Measurements from ENCODE around the gene ZNF276. TPM values are rescaled to one million over a fixed set of nuclear protein-coding genes. Genes with fewer than 3 reads are reported as not detected.

ZNF276 gene
- total RNA-seq, 1 experiment from 2014 or later = 30.1 TPM

DNA sequence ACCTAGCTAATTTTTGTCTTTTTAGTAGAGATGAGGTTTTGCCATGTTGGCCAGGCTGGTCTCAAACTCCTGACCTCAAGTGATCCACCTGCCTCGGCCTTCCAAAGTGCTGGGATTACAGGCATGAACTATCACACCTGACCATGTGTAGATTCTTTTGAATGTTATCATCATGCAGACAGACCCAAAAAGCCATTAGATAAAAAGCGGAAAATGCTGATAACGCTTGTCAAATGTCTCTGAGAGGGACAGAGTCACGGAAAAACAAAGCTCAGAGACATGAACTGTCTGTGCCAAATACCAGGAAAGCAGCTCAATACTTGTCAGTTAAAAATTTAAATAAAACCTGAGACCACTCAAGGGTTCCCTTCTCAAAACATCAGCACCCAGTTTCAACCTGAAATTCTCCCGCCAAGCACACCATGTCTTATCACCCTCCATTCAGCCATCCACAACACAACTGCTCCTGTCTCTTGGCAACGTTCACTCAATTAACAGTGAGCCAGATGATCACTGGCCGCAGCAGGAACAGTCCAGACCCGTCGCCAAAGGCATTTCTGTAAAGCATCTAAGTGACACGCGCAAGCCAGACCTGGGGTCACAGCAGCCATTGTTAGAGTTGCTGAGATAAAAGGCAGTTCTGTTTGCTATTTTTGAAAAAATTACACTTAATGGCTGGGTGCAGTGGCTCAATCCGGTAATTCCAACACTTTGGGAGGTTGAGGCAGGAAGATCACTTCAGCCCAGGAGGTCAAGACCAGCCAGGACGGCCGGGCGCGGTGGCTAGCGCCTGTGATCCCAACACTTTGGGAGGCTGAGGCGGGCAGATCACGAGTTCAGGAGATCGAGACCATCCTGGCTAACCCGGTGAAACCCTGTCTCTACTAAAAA lies 65.4 kb downstream of the ZNF276 start:
- ChIA-PET POLR2A (ENCODE audit: unreplicated experiment) (interaction anchor here (0.7 kb wide), 1 partner anchor 86 kb away, joined by 24 read pairs; the partner anchor contains the start of gene TCF25), CTCF (no interaction called here)
- intact Hi-C loops (cut with micrococcal nuclease) = no loop called here

DNA sequence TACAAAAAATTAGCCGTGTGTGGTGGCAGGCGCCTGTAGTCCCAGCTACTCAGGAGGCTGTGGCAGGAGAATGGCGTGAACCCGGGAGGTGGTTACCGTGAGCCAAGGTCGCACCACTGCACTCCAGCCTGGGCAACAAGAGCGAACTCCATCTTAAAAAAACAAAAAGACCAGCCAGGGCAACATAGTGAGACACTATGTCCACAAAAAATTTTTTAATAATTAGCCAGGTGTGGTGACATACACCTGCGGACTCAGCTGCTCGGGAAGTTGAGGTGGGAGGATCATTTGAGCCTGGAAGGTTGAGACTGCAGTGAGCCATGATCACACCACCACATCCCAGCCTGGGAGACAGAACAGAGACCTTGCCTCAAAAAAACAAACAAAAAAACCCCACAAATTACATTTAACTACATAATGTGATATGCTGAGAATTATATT lies 66.0 kb downstream of the ZNF276 start:
- intact Hi-C loops (cut with micrococcal nuclease) = no loop called here
- Histone ChIP-seq H3K27me3 (ENCODE audit: low read length) (no peaks in the 10 kb centered on the region), H3K36me3 (ENCODE audit: low read depth, low read length) (peaks cover 8% of the 10 kb centered on the region), H3K27ac (ENCODE audit: low read length) (no peak overlapping the region), H3K9me3 (ENCODE audit: low read length) (no peaks in the 10 kb centered on the region), H3K9ac (ENCODE audit: low read length) (no peak overlapping the region), H3K4me3 (ENCODE audit: low read length) (no peak overlapping the region), H3K4me2 (ENCODE audit: low read length) (no peak overlapping the region), H3K9me2 (replicated peaks; ENCODE audit: low read length) (no peaks in the 10 kb centered on the region), H3K4me1 (ENCODE audit: insufficient read depth, low read length) (no peaks in the 10 kb centered on the region), H3K79me2 (ENCODE audit: low read length) (no peaks in the 10 kb centered on the region), H3F3A (ENCODE audit: low read length, unreplicated experiment) (no peaks in the 10 kb centered on the region), H4K20me1 (ENCODE audit: low read length) (no peaks in the 10 kb centered on the region), H2AFZ (ENCODE audit: low read length) (no peak overlapping the region)
- ChIA-PET POLR2A (ENCODE audit: unreplicated experiment) (no interaction called here), CTCF (no interaction called here)
- TF ChIP-seq EZH2 (IDR thresholded peaks at IDR 0.05; ENCODE audit: low read length, unreplicated experiment) (no peak), EZH2phosphoT487 (IDR thresholded peaks at IDR 0.05; ENCODE audit: borderline replicate concordance, low read length) (no peak)
- TF ChIP-seq, protein P1, sequence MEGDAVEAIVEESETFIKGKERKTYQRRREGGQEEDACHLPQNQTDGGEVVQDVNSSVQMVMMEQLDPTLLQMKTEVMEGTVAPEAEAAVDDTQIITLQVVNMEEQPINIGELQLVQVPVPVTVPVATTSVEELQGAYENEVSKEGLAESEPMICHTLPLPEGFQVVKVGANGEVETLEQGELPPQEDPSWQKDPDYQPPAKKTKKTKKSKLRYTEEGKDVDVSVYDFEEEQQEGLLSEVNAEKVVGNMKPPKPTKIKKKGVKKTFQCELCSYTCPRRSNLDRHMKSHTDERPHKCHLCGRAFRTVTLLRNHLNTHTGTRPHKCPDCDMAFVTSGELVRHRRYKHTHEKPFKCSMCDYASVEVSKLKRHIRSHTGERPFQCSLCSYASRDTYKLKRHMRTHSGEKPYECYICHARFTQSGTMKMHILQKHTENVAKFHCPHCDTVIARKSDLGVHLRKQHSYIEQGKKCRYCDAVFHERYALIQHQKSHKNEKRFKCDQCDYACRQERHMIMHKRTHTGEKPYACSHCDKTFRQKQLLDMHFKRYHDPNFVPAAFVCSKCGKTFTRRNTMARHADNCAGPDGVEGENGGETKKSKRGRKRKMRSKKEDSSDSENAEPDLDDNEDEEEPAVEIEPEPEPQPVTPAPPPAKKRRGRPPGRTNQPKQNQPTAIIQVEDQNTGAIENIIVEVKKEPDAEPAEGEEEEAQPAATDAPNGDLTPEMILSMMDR (conservative IDR thresholded peaks at IDR 0.05; ENCODE audit: low read depth, low read length) = no peak
- no peak for ATAC-seq
- no peak for DNase-seq
- BruUV-seq (replicated peaks) = no TSS peak

More for the DNA sequence above, 65.4 kb downstream of the ZNF276 start:
- no peak overlapping the region for H3K4me2 ChIP-seq (ENCODE audit: low read length)
- ATAC-seq (no peak), DNase-seq (no peak)
- H3K4me1 ChIP-seq (ENCODE audit: insufficient read depth, low read length) = no peaks in the 10 kb centered on the region
- H3K4me3 ChIP-seq (ENCODE audit: low read length) = no peak overlapping the region
- no peaks in the 10 kb centered on the region for H4K20me1 ChIP-seq (ENCODE audit: low read length)
- H2AFZ ChIP-seq (ENCODE audit: low read length) = no peak overlapping the region
- H3F3A ChIP-seq (ENCODE audit: low read length, unreplicated experiment) = no peaks in the 10 kb centered on the region
- peaks cover 9% of the 10 kb centered on the region for H3K36me3 ChIP-seq (ENCODE audit: low read depth, low read length)
- no peaks in the 10 kb centered on the region for H3K27me3 ChIP-seq (ENCODE audit: low read length)
- no peaks in the 10 kb centered on the region for H3K9me2 ChIP-seq (replicated peaks; ENCODE audit: low read length)
- H3K79me2 ChIP-seq (ENCODE audit: low read length) = no peaks in the 10 kb centered on the region
- no peaks in the 10 kb centered on the region for H3K9me3 ChIP-seq (ENCODE audit: low read length)
- no peak overlapping the region for H3K9ac ChIP-seq (ENCODE audit: low read length)
- TF ChIP-seq, protein P1 (conservative IDR thresholded peaks at IDR 0.05; ENCODE audit: low read depth, low read length) = no peak
- TF ChIP-seq EZH2phosphoT487 (IDR thresholded peaks at IDR 0.05; ENCODE audit: borderline replicate concordance, low read length) (no peak), EZH2 (IDR thresholded peaks at IDR 0.05; ENCODE audit: low read length, unreplicated experiment) (no peak)
- no peak overlapping the region for H3K27ac ChIP-seq (ENCODE audit: low read length)
- no TSS peak for BruUV-seq (replicated peaks)

Other genes with a start within 250 kb of the ZNF276 start
- gene ANKRD11, start 231.0 kb upstream of the ZNF276 start, total RNA-seq (2014; rRNA removed) = 65.0 and 92.6 TPM in 2 replicates
- gene SPG7, start 213.1 kb upstream of the ZNF276 start, total RNA-seq (2014; rRNA removed) = 94.3 and 106 TPM in 2 replicates
- 3,236 and 3,323 TPM in 2 replicates for gene RPL13, start 160.9 kb upstream of the ZNF276 start, total RNA-seq (2014; rRNA removed)
- gene CPNE7, start 145.8 kb upstream of the ZNF276 start, total RNA-seq (2014; rRNA removed) = 29.7 and 49.2 TPM in 2 replicates
- gene DPEP1, start 107.9 kb upstream of the ZNF276 start, total RNA-seq (2014; rRNA removed) = 0.23 TPM in 1 of 2 replicates, not detected in the other
- 108 and 133 TPM in 2 replicates for gene CHMP1A, start 63.8 kb upstream of the ZNF276 start, total RNA-seq (2014; rRNA removed)
- 7.9 and 10.1 TPM in 2 replicates for gene SPATA33, start 63.7 kb upstream of the ZNF276 start, total RNA-seq (2014; rRNA removed)
- gene CDK10, start 34.8 kb upstream of the ZNF276 start, total RNA-seq (2014; rRNA removed) = 50.0 and 51.1 TPM in 2 replicates
- gene SPATA2L, start 19.8 kb upstream of the ZNF276 start, total RNA-seq (2014; rRNA removed) = 12.2 and 21.5 TPM in 2 replicates
- gene VPS9D1, start 639 bp upstream of the ZNF276 start, total RNA-seq (2014; rRNA removed) = 4.4 and 6.7 TPM in 2 replicates
- gene FANCA, start 95.1 kb downstream of the ZNF276 start, total RNA-seq (2014; rRNA removed) = 45.0 and 62.9 TPM in 2 replicates
- 12.3 and 13.2 TPM in 2 replicates for gene SPIRE2, start 106.9 kb downstream of the ZNF276 start, total RNA-seq (2014; rRNA removed)
- gene TCF25, start 152.1 kb downstream of the ZNF276 start, total RNA-seq (2014; rRNA removed) = 77.9 and 79.6 TPM in 2 replicates
- gene MC1R, start 197.3 kb downstream of the ZNF276 start, total RNA-seq (2014; rRNA removed) = 4.2 and 6.1 TPM in 2 replicates
- 159 and 199 TPM in 2 replicates for gene TUBB3, start 201.8 kb downstream of the ZNF276 start, total RNA-seq (2014; rRNA removed)
- gene DEF8, start 227.2 kb downstream of the ZNF276 start, total RNA-seq (2014; rRNA removed) = 128 and 139 TPM in 2 replicates

All from PC-3 (cell line).